ENCODE results near the gene RUVBL2.

DNA sequence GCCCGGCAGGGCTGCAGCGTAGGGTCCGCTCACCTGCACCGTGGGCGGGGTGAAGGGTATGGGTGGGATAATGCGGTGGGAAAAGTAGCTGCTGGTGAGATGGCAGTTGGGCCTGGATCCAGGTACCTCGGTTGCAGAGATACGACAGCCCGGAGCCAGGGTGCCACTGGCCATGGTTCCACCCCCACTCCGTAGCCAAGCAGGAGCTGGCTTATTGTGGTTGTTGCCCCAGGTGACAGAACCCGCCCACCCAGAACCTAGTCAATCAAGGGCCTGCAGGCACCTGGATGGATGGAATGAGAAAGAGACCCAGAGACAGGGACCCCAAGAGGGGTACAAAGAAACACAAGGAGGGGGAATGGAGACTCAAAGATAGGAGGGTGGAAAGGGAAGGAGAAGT is 26.7 kb downstream of the RUVBL2 start:
- TF ChIP-seq, protein P1, sequence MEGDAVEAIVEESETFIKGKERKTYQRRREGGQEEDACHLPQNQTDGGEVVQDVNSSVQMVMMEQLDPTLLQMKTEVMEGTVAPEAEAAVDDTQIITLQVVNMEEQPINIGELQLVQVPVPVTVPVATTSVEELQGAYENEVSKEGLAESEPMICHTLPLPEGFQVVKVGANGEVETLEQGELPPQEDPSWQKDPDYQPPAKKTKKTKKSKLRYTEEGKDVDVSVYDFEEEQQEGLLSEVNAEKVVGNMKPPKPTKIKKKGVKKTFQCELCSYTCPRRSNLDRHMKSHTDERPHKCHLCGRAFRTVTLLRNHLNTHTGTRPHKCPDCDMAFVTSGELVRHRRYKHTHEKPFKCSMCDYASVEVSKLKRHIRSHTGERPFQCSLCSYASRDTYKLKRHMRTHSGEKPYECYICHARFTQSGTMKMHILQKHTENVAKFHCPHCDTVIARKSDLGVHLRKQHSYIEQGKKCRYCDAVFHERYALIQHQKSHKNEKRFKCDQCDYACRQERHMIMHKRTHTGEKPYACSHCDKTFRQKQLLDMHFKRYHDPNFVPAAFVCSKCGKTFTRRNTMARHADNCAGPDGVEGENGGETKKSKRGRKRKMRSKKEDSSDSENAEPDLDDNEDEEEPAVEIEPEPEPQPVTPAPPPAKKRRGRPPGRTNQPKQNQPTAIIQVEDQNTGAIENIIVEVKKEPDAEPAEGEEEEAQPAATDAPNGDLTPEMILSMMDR (IDR thresholded peaks at IDR 0.05), result no peak
- no peak for TF ChIP-seq SIN3A (IDR thresholded peaks at IDR 0.05; ENCODE audit: borderline replicate concordance, insufficient read depth, low read depth, low read length)
- TF ChIP-seq, protein P2, sequence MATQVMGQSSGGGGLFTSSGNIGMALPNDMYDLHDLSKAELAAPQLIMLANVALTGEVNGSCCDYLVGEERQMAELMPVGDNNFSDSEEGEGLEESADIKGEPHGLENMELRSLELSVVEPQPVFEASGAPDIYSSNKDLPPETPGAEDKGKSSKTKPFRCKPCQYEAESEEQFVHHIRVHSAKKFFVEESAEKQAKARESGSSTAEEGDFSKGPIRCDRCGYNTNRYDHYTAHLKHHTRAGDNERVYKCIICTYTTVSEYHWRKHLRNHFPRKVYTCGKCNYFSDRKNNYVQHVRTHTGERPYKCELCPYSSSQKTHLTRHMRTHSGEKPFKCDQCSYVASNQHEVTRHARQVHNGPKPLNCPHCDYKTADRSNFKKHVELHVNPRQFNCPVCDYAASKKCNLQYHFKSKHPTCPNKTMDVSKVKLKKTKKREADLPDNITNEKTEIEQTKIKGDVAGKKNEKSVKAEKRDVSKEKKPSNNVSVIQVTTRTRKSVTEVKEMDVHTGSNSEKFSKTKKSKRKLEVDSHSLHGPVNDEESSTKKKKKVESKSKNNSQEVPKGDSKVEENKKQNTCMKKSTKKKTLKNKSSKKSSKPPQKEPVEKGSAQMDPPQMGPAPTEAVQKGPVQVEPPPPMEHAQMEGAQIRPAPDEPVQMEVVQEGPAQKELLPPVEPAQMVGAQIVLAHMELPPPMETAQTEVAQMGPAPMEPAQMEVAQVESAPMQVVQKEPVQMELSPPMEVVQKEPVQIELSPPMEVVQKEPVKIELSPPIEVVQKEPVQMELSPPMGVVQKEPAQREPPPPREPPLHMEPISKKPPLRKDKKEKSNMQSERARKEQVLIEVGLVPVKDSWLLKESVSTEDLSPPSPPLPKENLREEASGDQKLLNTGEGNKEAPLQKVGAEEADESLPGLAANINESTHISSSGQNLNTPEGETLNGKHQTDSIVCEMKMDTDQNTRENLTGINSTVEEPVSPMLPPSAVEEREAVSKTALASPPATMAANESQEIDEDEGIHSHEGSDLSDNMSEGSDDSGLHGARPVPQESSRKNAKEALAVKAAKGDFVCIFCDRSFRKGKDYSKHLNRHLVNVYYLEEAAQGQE (IDR thresholded peaks at IDR 0.05; ENCODE audit: insufficient read depth in 1 of 2, low read depth in 2 of 2, low read length in 1 of 2), result no peak
